ENCODE measurements around the gene FBXO30. TPM values are rescaled to one million over a fixed set of nuclear protein-coding genes. Genes with fewer than 3 reads are reported as not detected.

FBXO30 gene
- total and polyA plus RNA-seq, 9 of the 15 experiments (the other 6 are each of a cell fraction or from before 2014, with no cell fraction given): 3.6 to 12.8 (median 7.1) TPM

DNA sequence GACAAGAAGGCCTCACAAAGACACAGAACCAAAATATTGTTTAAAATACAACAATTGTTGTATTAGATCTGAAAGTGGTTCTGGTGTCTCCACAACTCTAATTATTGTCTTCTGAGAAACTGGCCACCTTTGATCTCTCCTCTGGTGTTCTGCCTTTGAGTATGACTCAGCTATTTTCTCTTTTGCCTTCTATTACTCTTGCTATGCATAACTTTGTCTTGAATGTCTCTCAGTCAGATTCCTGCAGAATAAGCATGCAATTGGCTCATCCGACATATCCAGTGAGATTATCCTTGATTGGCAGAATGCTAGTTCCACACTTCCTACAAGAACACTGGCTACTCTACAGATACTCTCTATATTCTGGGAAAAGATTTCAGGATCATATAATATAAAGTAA, 65.0 kb downstream of the FBXO30 start (continued):
- TF ChIP-seq, protein P1, sequence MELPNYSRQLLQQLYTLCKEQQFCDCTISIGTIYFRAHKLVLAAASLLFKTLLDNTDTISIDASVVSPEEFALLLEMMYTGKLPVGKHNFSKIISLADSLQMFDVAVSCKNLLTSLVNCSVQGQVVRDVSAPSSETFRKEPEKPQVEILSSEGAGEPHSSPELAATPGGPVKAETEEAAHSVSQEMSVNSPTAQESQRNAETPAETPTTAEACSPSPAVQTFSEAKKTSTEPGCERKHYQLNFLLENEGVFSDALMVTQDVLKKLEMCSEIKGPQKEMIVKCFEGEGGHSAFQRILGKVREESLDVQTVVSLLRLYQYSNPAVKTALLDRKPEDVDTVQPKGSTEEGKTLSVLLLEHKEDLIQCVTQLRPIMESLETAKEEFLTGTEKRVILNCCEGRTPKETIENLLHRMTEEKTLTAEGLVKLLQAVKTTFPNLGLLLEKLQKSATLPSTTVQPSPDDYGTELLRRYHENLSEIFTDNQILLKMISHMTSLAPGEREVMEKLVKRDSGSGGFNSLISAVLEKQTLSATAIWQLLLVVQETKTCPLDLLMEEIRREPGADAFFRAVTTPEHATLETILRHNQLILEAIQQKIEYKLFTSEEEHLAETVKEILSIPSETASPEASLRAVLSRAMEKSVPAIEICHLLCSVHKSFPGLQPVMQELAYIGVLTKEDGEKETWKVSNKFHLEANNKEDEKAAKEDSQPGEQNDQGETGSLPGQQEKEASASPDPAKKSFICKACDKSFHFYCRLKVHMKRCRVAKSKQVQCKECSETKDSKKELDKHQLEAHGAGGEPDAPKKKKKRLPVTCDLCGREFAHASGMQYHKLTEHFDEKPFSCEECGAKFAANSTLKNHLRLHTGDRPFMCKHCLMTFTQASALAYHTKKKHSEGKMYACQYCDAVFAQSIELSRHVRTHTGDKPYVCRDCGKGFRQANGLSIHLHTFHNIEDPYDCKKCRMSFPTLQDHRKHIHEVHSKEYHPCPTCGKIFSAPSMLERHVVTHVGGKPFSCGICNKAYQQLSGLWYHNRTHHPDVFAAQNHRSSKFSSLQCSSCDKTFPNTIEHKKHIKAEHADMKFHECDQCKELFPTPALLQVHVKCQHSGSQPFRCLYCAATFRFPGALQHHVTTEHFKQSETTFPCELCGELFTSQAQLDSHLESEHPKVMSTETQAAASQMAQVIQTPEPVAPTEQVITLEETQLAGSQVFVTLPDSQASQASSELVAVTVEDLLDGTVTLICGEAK (IDR thresholded peaks at IDR 0.05): no peak
- TF ChIP-seq, protein P1 (CRISPR knock-in tag; IDR thresholded peaks at IDR 0.05): no peak
- no peak for TF ChIP-seq NR2F6 (CRISPR knock-in tag; IDR thresholded peaks at IDR 0.05)
- TF ChIP-seq, protein P2, sequence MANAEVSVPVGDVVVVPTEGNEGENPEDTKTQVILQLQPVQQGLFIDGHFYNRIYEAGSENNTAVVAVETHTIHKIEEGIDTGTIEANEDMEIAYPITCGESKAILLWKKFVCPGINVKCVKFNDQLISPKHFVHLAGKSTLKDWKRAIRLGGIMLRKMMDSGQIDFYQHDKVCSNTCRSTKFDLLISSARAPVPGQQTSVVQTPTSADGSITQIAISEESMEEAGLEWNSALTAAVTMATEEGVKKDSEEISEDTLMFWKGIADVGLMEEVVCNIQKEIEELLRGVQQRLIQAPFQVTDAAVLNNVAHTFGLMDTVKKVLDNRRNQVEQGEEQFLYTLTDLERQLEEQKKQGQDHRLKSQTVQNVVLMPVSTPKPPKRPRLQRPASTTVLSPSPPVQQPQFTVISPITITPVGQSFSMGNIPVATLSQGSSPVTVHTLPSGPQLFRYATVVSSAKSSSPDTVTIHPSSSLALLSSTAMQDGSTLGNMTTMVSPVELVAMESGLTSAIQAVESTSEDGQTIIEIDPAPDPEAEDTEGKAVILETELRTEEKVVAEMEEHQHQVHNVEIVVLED (CRISPR knock-in tag; IDR thresholded peaks at IDR 0.05): 0 out of 2 replicates have a peak, but pooled peaks have one; percentile 19
- TF ChIP-seq MCM7 (IDR thresholded peaks at IDR 0.05): no peak
- TF ChIP-seq L3MBTL2 (IDR thresholded peaks at IDR 0.05): no peak
- no peak for TF ChIP-seq ZFP1 (CRISPR knock-in tag; IDR thresholded peaks at IDR 0.05)
- no peak for TF ChIP-seq TARDBP (IDR thresholded peaks at IDR 0.05)
- peak; percentile 89 for TF ChIP-seq SMARCA4 (IDR thresholded peaks at IDR 0.05)
- no peak for TF ChIP-seq E2F8 (IDR thresholded peaks at IDR 0.05; ENCODE audit: low read depth, partially characterized antibody)
- TF ChIP-seq SRSF7 (optimal IDR thresholded peaks at IDR 0.05; ENCODE audit: low read depth, low read length): no peak
- TF ChIP-seq SRF (CRISPR knock-in tag; IDR thresholded peaks at IDR 0.05): no peak
- TF ChIP-seq HCFC1 (IDR thresholded peaks at IDR 0.05; ENCODE audit: low read depth, low read length): no peak
- TF ChIP-seq CAMTA2 (CRISPR knock-in tag; conservative IDR thresholded peaks at IDR 0.05): no peak
- no peak for TF ChIP-seq MTA2 (IDR thresholded peaks at IDR 0.05; ENCODE audit: low read depth)
- TF ChIP-seq ZBTB17 (CRISPR knock-in tag; IDR thresholded peaks at IDR 0.05): no peak

All from K562 (cell line).